ENCODE data around the gene CYP4F12.

The CYP4F12 gene

GRCh38 chr19:15715642-15716041 lies 42.8 kb downstream of the CYP4F12 start:
- no peak for DNase-seq

- DNase-seq, result no peak
These were observed 44.9 kb downstream of the CYP4F12 start for GRCh38 chr19:15717809-15718208.

GRCh38 chr19:15721268-15721667 lies 48.4 kb downstream of the CYP4F12 start:
- no peak for DNase-seq

GRCh38 chr19:15722956-15723355 lies 50.1 kb downstream of the CYP4F12 start:
- no peak for DNase-seq

- no peak for DNase-seq
These were observed 54.8 kb downstream of the CYP4F12 start, which contains the start of gene OR10H2 for GRCh38 chr19:15727724-15728123. Gene OR10H2, plus strand, starts transcription at chr19:15728024. Its CDS starts 20 bp downstream, at chr19:15728044.

GRCh38 chr19:15730538-15730937 lies 57.7 kb downstream of the CYP4F12 start:
- no peak for DNase-seq

- no peak for DNase-seq
These were observed 59.5 kb downstream of the CYP4F12 start for GRCh38 chr19:15732388-15732787.

- DNase-seq, result no peak
These were observed 61.0 kb downstream of the CYP4F12 start for GRCh38 chr19:15733895-15734294.

- DNase-seq, result no peak
These were observed 64.8 kb downstream of the CYP4F12 start, which contains the start of gene OR10H3 for GRCh38 chr19:15737722-15738121. Gene OR10H3, plus strand, starts transcription at chr19:15737985. Its CDS starts 3,408 bp downstream, at chr19:15741393.

GRCh38 chr19:15740785-15741184 lies 67.9 kb downstream of the CYP4F12 start:
- no peak for DNase-seq

Data from activated CD8-positive, alpha-beta memory T cell treated with anti-CD3 and anti-CD28 coated beads for 24 hours (primary cell).